NOMO-1 treated with DMSO at 0.1 percent for 48 hours (cell line): ENCODE measurements around the gene TNFRSF4.
"Not testable (repeated sequence)": the region's sequence is repeated elsewhere in the genome, so short reads cannot be mapped to it uniquely, and the experiment has no call there.

Experiments used
- DNase-seq: peaks from one replicate; lab custom pipeline; 2025; ENCODE audit not compliant: unreplicated experiment; lab: John Stamatoyannopoulos, UW

The TNFRSF4 gene

GRCh38 chr1:1213345-1214265, at the start of gene TNFRSF4:
TNFRSF4 (minus strand) TSS chr1:1214153; CDS start chr1:1214127, 26 bp downstream.
- DNase-seq = no peak

DNA sequence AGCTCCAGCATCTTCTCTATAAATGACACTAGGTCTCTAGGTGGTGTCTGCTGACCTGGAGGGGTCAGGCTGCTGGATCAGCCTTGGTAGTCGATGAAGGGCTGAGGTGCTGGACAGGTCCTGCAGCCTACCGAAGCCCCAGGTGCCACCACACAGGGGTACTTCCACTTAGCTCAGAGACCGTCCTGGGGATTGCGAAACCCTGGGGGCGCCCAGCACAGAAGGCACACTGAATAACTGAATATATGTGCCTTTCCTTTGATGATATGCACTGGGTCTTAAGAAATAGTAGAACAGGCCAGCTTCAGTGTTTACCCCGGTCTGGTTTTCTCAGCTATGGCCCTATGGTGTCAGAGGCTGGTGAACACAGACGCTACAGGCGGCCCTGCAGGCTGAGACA, 48.8 kb upstream of the TNFRSF4 start:
- no peak for DNase-seq

GRCh38 chr1:1262071-1262470, 48.1 kb upstream of the TNFRSF4 start:
- no peak for DNase-seq

- no peak for DNase-seq
Measured at GRCh38 chr1:1260843-1261560, 47.0 kb upstream of the TNFRSF4 start.

GRCh38 chr1:1259951-1260600, 46.1 kb upstream of the TNFRSF4 start:
- peak; percentile 81 for DNase-seq

DNA sequence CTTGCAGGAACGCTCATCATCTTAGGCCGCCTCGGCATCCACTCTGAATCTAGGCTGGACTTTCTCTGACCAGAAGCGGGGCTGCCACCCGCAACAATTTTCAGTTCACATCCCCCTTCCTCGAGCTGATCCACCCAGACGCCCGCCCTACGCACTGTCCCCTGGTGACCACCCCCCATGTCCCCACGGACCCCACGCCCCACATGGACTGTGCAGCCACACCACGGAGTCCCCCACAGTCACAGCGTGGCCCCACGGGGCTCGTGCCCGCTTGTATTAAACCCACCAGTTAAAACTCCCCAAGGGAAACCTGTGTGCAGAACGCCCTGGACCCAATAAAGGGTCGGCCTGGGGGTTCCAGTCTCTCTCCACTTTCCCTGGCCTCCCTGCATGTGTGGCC, 45.6 kb upstream of the TNFRSF4 start:
- DNase-seq = no peak

DNA sequence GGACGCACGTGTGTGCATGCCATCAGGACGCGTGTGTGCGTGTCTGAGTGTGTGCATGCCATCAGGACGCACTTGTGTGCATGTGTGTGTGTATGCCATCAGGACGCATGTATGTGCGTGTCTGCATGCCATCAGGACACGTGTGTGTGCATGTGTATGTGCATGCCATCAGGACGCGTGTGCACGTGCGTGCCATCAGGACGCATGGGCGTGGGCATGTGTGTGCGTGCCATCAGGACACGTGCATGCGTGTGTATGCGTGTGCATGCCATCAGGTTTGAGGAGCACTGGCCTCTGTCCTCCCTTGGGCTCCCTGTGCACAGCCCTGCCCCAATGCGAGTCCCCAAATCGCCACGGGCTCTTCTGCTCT, 45.2 kb upstream of the TNFRSF4 start:
- no peak for DNase-seq

DNA sequence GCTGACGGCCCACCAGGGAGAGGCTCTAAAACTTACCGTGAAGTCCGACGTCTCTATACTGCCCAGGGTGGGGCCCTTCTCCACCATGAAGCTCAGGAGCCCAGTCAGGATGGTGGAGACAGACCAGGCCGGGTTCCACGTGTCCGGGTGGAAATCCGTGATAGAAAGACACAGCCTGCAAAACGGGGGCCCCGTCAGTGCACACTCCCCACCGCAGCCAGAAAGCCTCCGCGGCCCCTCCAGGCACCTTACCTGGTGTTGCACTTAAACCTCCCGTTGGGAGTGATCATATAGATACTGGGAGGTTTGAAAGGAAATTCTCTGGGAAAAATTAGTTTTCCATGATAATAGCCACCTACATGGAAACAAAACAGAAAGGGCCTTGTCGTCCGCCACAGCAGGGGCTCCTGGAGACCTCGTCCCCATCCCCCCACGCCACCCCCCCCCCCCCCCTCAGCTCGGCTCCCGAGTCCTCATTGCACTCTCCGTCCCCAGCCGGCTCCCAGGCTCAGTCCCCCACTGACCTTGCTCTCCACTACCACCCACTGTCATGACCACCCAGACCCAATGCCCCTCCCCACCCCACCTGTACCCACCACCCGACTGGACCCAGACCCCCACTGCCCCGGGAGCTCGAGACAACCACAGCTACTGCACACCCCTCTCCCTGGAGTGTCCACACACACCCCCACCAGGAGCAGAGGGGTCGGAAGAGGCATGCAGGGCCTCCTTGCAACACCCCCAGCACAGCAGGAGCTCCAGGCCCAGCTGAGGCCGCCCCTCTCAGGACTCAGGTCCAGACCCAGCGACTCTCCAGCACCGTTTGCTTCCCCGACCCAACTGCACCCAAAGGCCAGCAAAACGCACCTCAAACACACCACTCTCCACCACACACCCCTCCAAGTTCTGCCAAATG, 43.3 kb upstream of the TNFRSF4 start:
- no peak for DNase-seq

- no peak for DNase-seq
Measured at GRCh38 chr1:1255611-1256010, 41.7 kb upstream of the TNFRSF4 start.

- no peak for DNase-seq
Measured at GRCh38 chr1:1255078-1255477, 41.1 kb upstream of the TNFRSF4 start.

DNA sequence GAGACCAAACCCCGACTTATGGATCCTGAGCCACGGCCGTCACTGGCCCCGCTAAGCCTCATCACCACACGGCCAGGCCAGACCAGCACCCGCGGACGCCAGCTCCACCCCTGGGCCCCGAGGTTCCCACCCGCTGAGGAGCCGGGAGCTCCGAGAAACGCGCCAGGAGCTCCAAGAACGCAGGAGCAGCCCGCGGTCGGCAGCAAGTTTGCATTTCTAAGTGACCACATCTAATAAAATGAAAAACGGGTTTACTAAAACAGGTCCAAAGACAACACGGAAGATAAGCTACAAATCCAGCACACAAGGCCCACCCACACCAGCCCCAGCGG, 40.7 kb upstream of the TNFRSF4 start:
- DNase-seq = no peak

DNA sequence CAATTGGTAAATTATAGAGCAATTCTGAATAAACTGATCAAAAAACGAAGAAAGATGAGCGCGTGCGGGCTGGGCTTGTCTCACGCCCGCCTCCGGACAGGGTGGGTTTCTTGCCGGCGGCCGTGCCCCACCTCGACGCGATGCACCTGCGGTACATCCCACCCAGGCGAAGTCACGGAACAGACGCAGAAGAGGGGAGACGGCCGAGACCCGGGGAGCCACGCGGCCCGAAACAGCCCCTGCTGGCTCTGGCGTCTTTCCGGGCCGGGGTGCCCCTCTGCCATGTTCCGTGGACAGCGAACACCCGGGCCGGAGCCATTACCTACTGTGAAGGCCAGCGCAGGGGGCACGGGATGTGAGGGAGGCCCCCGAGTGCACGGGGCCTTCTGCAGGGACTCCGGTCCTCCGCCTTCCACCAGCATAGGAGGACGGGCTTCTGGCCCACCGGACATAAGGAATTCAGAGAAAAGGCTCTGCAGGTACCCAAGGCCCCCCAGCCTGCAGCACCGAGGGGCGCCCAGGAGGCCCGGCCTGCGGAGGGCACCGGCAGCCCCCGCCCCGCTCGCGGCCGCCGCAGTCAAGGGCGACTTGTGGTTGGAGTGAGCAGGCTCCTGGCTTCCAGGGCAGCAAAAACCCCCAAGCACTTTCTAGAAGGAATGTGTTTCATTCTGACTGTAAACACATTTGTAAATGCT, 40.2 kb upstream of the TNFRSF4 start:
- no peak for DNase-seq

DNA sequence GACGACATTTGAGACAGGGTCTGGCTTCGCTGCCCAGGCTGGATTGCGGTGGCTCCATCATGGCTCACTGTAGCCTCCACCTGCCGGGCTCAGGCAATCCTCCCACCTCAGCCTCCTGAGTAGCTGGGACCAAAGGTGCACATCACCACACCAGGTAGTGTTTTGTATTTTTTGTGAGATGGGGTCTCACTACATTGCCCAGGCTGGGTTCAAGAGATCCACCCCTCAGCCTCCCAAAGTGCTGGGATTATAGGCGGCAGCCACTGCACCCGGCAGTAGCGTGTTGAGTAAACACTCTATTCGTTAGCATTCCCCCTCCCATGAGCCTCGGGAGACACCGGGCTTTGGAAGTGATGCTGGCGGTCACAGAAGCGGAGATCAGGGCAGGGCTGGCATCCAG, 39.4 kb upstream of the TNFRSF4 start:
- no peak for DNase-seq

GRCh38 chr1:1250786-1251284, 36.9 kb upstream of the TNFRSF4 start:
- DNase-seq = no peak

DNA sequence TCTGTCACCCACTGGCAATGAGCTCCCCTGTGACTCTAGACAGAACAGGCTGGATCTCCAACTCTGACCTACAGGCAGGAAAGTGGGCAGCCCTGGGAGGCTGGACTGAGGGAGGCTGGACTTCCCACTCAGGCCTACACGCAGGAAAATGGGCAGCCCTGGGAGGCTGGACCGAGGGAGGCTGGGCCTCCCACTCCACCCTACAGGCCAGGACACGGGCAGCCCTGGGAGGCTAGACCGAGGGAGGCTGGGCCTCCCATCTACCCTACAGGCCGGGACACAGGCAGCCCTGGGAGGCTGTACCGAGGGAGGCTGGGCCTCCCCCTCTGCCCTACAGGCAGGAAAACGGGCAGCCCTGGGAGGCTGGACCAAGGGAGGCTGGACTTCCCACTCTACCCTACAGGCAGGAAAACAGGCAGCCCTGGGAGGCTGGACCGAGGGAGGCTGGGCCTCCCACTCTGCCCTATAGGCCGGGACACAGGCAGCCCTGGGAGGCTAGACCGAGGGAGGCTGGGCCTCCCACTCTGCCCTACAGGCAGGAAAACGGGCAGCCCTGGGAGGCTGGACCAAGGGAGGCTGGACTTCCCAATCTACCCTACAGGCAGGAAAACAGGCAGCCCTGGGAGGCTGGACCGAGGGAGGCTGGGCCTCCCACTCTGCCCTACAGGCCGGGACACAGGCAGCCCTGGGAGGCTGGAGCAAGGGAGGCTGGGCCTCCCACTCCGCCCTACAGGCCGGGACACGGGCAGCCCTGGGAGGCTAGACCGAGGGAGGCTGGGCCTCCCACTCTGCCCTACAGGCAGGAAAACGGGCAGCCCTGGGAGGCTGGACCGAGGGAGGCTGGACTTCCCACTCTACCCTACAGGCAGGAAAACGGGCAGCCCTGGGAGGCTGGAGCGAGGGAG, 34.3 kb upstream of the TNFRSF4 start:
- DNase-seq = not testable (repeated sequence)

DNA sequence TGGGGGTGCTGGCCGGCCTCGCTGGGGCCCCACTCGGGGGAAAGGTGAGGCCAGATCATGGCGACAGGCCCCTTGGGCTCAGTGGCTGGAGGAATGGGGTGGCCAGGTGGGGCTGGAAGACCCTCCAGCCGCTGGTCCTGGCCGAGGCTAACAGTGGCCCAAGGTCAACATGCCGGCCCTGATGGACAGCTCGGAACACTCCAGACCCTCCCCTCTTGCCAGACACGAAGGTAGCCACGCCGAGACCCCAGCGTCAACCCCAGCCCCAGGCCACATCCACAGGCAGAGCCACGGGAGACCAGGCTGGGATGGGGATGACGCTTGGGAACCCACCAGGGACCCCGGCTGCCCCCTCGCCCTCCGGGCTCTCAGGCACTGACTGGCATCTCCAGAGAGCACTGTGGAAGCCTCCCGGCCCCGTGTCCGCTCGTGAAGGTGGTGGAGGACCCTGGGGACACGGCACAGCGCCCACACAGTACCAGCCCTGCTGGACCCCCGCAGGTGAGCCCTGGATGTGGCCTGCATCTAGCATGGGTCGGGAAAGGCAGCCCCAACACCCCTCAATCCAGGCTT, 33.5 kb upstream of the TNFRSF4 start:
- no peak for DNase-seq

DNA sequence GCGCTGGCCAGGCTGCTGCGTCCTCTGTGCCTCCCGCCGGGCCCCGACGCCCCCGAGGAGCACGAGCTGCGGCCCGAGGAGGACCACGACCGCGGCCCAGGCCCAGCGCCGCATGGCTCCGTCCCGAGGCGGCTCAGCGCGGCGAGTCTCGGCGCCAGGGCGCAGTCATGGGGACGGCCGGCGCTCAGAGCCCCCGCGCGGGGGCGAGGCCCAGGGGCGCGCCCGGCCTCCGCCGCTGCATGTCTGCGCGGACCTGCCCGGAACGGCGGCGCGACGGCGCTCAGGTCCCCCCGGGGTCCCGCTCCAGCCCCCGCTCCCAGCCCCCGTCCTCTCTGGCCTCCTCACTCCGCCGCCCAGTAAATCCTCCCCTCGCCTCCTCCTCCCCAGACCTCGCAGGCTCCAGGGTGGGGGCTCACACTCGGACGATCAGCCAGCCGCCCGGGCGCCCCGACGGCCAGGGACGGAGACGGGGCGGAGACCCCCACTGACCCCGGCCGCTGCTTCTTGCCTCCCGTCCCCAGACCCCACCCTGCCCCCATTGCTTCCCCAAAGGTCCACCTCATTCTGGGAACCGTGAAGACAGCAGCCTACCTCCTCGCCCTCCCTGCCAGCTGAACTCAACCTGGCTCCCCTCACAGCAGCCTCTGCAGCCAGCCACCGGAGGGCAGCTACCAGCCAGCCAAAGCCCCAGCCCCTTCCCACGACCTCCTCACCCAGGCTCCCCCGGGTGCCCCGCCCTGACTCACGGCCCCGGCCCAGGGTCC, 32.8 kb upstream of the TNFRSF4 start, which contains the start of gene C1QTNF12:
TSS of gene C1QTNF12 (minus strand) at position 146 of the 764 bp plus-strand sequence. CDS start at position 114, 32 bp downstream.
- no peak for DNase-seq
